HG02884 (cell line): ENCODE results near the gene STMN3.
"Not testable (repeated sequence)": the region's sequence is repeated elsewhere in the genome, so short reads cannot be mapped to it uniquely, and the experiment has no call there.

ENCODE experiments used
- ATAC-seq: cut with Tn5 transposase; IDR thresholded peaks from one replicate; pipeline ENCODE4 v1.9.1; 2021; ENCODE audit warnings: mild to moderate bottlenecking, moderate library complexity; ENCODE audit not compliant: unreplicated experiment

Gene STMN3

GRCh38 chr20:63657937-63658748 lies 4.9 kb upstream of the STMN3 start, which contains the start of gene RTEL1:
Gene RTEL1 (plus strand): TSS chr20:63658312. CDS start chr20:63659403, 1,091 bp downstream.
- ATAC-seq, result peak; percentile 71

- ATAC-seq, result no peak
Measured at GRCh38 chr20:63657260-63657936, 4.2 kb upstream of the STMN3 start.

- no peak for ATAC-seq
Measured at GRCh38 chr20:63656451-63656850, 3.2 kb upstream of the STMN3 start.

- no peak for ATAC-seq
Measured at GRCh38 chr20:63655249-63655648, 2.0 kb upstream of the STMN3 start.

GRCh38 chr20:63653974-63654668 lies 897 bp upstream of the STMN3 start:
- no peak for ATAC-seq

GRCh38 chr20:63652192-63652980 lies 838 bp downstream of the STMN3 start:
- no peak for ATAC-seq

GRCh38 chr20:63651942-63652191 lies 1.4 kb downstream of the STMN3 start:
- ATAC-seq, result no peak

GRCh38 chr20:63650486-63650885 lies 2.7 kb downstream of the STMN3 start:
- not testable (repeated sequence) for ATAC-seq

- ATAC-seq, result no peak
Measured at GRCh38 chr20:63648895-63649589, 4.2 kb downstream of the STMN3 start.

- ATAC-seq, result no peak
Measured at GRCh38 chr20:63648190-63648589, 5.0 kb downstream of the STMN3 start.

GRCh38 chr20:63645218-63645617 lies 8.0 kb downstream of the STMN3 start:
- no peak for ATAC-seq

- no peak for ATAC-seq
Measured at GRCh38 chr20:63643946-63644345, 9.3 kb downstream of the STMN3 start.

- ATAC-seq, result no peak
Measured at GRCh38 chr20:63643499-63643898, 9.7 kb downstream of the STMN3 start.

GRCh38 chr20:63642527-63643247 lies 10.5 kb downstream of the STMN3 start:
- ATAC-seq, result no peak

GRCh38 chr20:63641792-63642523 lies 11.3 kb downstream of the STMN3 start:
- ATAC-seq, result peak; percentile 54

GRCh38 chr20:63641146-63641791 lies 12.0 kb downstream of the STMN3 start:
- peak; percentile 16 for ATAC-seq

- ATAC-seq, result not testable (repeated sequence)
Measured at GRCh38 chr20:63640686-63641085, 12.5 kb downstream of the STMN3 start.

GRCh38 chr20:63640086-63640485 lies 13.1 kb downstream of the STMN3 start:
- ATAC-seq, result no peak
